HG03159 (cell line): ENCODE data around the gene ARHGAP24.
"Not testable (repeated sequence)": the region's sequence is repeated elsewhere in the genome, so short reads cannot be mapped to it uniquely, and the experiment has no call there.

Experiments
- ATAC-seq: cut with Tn5 transposase; IDR thresholded peaks from one replicate; pipeline ENCODE4 v1.9.1; 2021; ENCODE audit warnings: mild to moderate bottlenecking, moderate library complexity; ENCODE audit not compliant: unreplicated experiment

The ARHGAP24 gene

DNA sequence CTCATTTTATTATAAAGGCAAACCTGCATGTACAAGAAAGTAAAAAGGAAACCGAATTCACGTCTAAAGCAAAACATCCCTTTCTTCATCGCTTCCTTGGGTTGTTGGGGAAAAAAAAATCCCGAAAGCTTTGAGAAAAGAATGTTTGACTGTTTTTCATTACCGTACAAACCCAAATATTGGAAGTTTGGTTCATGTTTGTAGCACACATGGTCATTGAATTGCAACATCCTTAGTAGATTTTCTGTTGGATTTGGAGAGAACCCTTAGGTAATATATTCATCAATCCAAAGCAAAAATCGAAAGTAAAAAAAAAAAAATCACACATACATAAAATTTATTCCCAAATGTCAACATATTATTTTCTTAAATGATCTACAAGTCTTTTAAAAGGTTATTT is 464.6 kb downstream of the ARHGAP24 start:
- no peak for ATAC-seq

- ATAC-seq: no peak
Observed at GRCh38 chr4:85940151-85940550, 465.2 kb downstream of the ARHGAP24 start.

- no peak for ATAC-seq
Observed at GRCh38 chr4:85942107-85942506, 467.2 kb downstream of the ARHGAP24 start.

DNA sequence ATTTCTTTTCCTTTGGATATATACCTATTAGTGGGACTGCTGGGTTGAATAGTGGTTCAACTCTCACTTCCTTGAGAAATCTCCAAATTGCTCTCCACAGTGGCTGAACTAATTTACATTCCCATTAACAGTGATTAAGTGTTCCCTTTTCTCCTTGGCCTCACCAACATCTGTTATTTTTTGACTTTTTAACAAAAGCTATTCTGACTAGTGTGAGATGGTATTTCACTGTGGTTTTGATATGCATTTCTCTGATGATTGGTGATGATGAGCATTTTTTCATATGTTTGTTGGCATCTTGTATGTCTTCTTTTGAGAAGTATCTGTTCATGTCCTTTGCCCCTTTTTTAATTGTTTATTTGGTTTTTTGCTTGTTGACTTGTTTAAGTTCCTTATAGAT is 471.9 kb downstream of the ARHGAP24 start:
- ATAC-seq: no peak

GRCh38 chr4:85951099-85951498 is 476.1 kb downstream of the ARHGAP24 start:
- no peak for ATAC-seq

- ATAC-seq: no peak
Observed at GRCh38 chr4:85952528-85952927, 477.6 kb downstream of the ARHGAP24 start.

DNA sequence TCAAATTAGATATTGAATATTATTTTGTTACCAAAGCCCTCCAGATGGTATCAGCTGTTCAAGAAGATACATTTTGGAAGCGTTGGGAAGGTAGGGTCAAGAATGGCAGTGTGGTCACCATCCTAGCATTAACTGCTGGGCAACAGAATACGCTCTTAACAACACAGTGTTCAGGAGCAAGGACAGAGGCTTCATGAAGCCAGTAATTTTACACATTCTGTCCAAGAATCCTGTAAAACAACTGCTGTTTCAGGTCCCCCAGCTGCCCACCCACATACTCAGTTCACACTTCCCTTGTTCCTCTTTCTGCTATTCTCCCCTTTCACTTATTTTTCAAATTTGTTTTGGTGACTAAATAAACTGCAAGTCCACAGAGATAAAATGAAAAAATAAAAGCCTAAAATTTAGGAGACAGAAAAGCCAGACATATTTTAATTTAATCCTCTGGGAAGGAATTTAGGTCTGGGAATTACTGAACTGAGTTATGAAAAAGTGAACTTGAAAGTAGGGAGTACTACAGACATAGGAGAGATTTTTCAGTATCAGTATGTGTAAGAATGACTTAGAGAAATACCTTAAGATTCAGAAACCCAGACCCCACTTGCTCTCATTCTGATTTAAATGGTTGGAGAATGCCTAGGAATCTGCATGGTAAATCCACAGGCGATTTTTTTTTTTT is 478.2 kb downstream of the ARHGAP24 start:
- ATAC-seq: no peak

DNA sequence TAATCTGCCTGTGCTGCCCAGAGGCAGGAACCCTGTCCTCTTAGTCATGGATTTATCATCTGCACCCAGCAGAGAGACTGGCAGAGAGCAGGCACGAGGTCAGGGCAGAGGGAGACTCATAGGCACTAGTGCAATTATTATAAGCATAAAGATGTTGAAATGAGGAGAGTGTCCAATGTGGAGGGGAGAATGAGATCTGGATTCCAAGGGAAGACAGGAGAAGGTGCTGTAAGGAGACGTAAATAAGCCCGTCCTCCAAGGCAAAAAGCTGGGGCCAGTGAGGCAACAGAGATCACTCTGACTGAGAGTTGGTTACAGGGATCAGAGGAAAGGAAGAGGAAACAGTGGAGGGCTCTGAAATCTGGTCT is 478.7 kb downstream of the ARHGAP24 start:
- ATAC-seq: no peak

DNA sequence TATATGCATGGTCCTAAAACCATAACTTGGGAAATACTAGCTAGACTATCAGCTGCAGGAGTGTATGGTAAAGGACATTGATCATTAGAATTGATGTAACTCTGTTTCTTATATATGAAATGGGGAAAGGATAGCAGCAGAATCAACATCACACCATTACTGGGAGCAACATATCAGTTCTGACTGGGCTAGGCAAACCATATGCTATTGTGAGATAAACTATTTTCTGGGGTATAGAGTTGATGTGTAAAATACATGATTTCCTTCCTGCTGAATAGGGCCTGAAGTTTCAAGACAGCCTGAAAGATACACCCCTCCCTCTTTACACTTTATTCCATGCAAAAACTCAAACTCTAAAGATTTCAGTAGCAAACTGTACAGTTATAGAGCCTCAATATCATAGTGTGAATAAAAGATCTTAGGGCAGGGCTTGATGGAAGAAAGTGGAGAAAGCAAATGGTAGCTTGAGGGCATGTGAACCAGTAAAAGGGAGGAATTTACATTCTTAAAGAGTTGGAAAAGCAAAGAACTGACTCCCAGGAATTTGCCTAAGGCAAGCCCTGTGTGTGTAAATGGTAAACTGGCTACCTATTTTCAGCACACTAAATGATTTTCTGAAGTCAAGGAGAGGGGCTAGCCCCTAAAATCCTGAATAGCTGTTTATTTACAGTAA is 480.8 kb downstream of the ARHGAP24 start:
- no peak for ATAC-seq

GRCh38 chr4:85956293-85956945 is 481.5 kb downstream of the ARHGAP24 start:
- ATAC-seq: no peak

DNA sequence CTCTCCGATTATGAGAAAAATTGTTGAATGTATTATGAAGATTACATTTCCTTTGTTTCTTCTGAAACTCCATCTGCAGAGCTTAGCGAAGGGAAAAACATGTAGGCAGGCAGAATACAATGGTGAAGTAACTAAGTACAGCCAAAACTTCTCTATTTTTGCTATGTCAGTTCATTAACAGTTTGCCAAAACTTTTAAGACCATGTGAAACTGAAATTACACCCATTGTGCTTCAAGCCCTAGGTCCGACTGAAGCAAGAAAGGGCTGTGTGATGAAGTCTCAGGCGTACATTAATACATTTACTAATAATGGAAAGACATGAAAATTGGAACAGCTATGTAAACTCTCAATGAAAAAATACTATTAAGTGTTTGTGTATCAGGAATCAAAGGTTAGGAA is 486.9 kb downstream of the ARHGAP24 start:
- ATAC-seq: no peak

- no peak for ATAC-seq
Observed at GRCh38 chr4:85963231-85963630, 488.3 kb downstream of the ARHGAP24 start.

GRCh38 chr4:85964298-85964697 is 489.3 kb downstream of the ARHGAP24 start:
- no peak for ATAC-seq

DNA sequence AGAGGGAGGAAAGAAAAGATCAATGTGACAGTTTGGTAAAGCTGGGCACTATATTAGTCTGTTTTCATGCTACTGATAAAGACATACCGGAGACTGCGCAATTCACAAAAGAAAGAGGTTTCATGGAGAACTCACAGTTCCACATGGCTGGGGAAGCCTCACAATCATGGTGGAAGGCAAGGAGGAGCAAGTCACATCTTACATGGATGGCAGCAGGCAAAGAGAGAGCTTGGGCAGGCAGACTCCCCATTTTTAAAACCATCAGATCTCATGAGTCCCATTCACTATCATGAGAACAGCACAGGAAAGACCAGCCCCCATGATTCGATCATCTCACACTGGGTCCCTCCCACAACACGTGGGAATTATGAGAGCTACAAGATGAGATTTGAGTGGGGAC is 490.1 kb downstream of the ARHGAP24 start:
- ATAC-seq: not testable (repeated sequence)

- ATAC-seq: no peak
Observed at GRCh38 chr4:85965529-85965928, 490.6 kb downstream of the ARHGAP24 start.

DNA sequence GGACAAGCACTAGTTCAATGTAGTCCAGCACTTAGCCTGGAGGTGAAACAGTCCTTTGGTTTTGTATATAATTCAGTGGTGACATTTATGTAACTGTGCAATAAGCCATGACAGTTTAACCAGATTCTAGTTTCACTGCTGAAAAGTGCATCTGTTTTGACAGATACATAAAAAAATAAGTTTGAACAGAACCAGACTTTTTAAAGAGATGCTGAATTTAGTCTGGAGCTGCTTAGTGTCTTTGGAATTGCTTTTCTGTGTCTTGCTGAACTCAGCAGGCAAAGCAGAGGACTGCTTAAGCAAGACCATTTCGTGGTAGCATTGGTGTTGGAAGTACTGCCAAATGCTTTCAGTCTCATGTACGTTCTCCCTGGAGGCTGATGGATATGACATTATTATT is 491.4 kb downstream of the ARHGAP24 start:
- ATAC-seq: no peak

DNA sequence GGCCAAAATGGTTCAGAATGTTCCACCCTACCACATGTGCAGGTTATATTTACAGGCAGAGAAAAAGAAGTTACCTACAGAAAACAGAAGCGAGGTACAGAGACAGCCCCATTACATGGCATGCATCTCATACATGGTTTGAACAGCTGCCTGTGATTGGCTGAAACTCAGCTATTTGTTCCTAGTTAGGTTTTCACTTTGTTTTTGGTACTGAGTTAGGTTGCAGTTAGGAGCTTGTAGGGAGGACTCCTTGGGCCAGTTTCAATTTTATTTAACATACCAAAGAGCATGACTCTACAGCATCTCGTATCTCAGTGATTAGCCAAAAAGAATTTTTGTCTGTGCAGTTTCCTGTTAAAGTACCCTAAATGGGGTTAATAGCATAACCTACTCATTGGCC is 492.9 kb downstream of the ARHGAP24 start:
- ATAC-seq: no peak

DNA sequence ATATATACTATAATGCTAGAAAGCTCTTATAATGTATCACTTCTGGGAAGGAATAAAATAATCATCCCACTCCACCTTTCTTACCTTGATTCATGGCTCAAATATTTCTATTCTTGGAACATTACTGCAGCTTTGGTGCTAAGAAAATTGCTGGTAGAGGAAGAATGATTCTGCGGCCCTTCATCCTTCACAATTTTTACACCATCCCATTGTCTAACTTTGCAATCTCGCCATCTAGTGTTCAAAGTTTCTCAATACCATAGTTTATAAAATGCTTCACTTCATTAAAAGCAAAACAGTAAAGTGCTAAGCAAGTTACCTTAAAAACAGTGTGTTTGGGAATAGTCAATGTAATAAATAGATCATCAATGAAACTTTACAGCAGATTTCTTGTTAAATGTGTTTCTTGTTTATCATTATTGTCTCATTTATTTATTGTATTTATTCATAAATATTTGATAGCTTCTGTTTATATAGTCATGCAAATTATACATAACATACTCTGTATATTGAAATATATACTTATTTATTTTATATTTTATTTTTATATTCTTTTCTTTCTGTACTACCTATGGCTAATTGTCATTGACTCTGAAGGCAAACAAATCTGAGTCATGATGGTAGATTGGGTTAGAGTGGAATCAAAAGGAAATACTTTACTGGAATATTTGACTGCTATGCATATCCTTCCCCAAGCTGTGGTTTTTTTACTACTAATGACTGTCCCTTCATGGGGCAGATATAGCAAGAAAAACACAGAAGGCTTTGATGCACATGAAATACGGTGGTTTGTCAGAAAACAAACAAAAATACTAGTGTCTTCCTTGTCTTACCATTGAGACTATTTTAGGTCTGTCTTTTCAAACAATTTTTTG is 494.2 kb downstream of the ARHGAP24 start:
- peak; percentile 76 for ATAC-seq

DNA sequence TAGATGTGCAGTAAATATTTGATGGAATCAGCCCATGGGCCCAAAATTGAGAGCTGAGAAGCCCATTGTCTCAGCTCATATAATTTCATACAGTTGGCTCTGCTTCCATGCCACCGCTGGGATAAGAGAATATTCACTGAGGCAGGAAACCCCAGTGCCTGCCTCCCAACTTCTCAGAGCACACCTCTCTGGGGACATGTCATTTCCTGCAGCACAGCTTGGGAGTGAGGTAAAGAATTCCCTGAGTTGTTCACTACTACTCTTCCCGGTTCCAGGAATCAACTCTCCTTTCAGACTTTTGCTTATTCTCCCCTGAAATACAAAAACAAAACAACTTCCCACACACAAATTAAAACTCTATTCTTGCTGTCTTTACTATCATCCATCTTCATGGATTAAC is 495.6 kb downstream of the ARHGAP24 start:
- no peak for ATAC-seq

DNA sequence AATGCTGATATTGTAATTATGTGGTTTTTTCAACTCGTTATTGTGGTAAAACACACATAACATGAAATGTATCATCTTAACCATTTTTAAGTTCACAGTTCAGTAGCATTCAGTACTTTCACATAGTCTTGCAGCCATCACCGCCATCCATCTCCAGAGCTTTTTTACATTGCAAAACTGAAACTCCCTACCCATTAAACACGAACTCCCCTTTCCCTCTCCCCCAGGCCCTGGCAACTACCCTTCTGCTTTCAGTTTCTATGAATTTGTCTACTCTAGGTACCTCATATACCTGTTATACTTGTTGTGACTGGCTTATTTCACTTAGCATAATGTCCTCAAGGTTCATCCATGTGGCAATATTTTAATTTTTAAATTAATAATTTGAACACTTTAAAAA is 504.3 kb downstream of the ARHGAP24 start:
- ATAC-seq: no peak

DNA sequence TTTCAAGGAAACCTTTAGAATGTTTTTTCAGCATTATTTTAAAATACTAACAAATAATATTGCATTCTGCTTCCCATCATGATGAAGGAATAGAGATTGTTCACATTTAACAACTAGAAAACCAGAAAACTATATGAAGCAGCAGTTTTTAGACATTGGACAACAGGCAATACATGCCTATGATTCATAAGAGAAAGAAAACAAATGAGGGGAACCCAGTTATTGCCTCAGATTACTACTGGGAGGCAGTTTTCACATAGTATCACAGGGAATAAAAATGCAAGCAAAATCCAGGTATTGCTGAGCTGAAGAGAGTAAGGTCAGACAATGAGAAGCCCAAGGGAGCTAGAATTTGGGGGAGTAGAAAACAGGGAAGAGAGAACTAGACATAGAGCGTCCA is 511.3 kb downstream of the ARHGAP24 start:
- no peak for ATAC-seq
